HG02642 (cell line): ENCODE measurements around the gene FAM89B.

Experiments
- ATAC-seq: cut with Tn5 transposase; IDR thresholded peaks from one replicate; pipeline ENCODE4 v1.9.1; 2021; ENCODE audit warnings: mild to moderate bottlenecking; ENCODE audit not compliant: unreplicated experiment, poor library complexity

FAM89B gene

DNA sequence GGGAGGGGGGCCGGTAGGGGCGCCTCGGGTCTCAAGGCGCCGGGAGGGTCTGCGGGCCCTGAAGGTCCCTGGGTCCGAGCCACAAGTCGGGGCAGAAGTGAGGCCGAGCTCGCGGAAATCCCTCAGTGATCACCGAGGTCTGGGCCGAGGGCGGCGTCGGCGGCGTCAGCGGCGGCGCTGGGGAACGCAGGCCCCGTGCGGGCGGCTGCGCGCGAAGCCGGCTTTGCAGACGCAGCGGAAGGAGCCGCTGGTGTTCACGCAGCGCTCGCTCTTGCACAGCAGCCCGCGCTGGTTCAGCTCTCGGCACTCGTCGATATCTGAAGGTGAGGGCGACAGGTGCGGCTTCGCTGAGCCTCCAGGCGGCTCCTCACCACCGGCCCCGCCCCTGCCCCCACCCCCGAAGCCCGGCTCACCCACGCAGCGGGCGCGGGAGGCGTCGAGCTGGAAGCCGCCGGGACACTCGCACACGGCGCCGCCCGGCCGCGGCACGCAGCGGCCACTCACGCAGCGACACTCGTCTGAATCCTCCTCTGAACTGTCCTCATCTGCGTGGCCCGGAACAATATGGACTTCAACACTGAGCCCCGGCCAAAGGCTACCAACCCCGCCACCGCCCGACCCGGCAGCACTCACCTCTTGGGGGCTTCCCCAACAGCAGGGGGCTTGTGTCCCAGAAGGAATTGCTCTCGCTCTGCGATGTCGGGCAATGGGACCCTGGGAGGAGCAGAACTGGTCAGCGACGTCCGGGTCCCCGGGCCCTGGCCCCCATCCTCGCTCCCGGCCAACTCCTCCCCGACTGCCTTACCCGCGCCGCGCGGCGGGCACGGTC, 33.2 kb upstream of the FAM89B start:
- no peak for ATAC-seq

GRCh38 chr11:65539744-65540289, 32.5 kb upstream of the FAM89B start:
- peak; percentile 54 for ATAC-seq

- peak; percentile 73 for ATAC-seq
Observed at GRCh38 chr11:65540290-65541092, 31.8 kb upstream of the FAM89B start.

DNA sequence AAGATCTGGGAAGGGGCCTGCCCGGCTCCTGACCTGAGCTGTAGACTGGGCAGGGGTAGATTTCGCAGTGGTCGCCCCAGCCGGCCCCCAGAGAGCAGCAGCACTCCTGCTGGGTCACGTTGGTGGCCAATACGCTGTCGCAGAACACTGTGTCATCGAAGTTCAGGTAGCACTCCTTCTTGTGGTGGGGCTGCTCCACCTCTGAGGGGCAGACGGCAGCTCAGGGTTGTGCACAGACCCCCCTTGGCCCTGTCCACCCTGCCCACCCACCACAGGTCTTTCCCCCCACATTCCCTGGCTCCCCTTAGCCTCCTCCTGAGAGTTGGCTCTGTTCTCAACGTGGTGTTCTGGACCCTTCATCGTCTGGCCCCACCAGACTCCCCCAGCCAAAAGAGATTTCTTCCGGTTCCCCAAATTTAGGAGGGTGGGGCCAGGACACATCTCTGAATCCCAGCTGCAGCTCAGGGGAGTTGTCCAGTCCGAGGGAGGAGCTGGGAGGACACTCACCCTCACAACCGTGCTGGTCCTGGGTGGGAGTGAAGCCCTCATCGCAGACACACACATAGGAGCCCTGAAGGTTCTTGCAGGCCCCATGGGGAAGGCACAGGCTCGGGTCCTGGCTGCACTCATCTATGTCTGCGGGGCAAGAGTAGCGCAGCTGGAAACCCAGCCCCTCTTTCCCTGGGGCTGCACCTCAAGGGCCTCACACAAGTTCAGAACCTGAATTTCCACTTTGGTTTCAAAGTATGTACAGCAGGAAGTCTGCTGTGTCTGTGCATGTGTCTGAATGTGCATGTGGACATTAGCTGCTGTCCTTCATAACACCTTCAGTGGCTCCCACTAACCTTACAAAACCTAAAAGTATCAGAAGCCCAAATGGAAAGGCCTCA, 31.0 kb upstream of the FAM89B start:
- no peak for ATAC-seq

GRCh38 chr11:65542738-65543390, 29.5 kb upstream of the FAM89B start:
- no peak for ATAC-seq

- ATAC-seq: no peak
Observed at GRCh38 chr11:65545853-65546216, 26.5 kb upstream of the FAM89B start.

- peak; percentile 82 for ATAC-seq
Observed at GRCh38 chr11:65546217-65546958, 25.9 kb upstream of the FAM89B start.

GRCh38 chr11:65547446-65548125, 24.8 kb upstream of the FAM89B start:
- no peak for ATAC-seq

DNA sequence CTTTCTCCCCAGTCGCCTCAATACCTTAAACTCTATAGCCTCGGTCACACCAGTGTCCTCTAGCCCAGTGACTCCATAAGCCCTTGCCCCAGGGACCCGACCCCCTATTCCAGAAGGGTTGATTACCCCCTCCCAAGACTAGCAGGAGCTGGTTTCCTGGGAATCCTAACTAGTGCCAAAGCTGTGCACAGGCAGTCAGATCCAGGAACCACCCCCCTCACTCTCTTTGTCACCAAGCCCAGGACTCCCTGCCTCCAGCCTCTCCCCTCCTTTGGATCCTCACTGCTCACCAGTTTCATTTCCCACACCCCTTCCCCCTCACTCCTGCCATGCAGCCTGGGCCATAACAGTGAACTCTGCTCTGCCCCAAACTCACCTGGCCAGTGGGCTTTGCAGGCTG, 23.9 kb upstream of the FAM89B start:
- no peak for ATAC-seq

DNA sequence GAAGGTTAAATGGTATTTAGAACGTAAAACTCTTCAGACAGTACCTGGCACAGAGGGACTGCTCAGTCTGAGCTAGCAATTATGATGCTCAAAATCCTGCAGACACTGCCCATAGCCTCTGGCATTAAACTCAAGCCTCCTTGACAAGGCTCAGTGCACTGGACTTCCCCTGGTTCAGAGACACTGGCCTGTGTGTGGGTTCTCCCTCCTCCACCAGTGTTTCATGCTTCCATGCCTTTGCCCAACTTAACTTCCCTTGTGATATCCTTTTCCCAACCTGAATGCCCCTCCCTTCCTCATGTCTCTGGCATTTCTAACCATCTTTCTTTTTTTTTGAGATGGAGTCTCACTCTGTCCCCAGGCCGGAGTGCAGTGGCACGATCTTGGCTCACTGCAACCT, 23.2 kb upstream of the FAM89B start:
- no peak for ATAC-seq

DNA sequence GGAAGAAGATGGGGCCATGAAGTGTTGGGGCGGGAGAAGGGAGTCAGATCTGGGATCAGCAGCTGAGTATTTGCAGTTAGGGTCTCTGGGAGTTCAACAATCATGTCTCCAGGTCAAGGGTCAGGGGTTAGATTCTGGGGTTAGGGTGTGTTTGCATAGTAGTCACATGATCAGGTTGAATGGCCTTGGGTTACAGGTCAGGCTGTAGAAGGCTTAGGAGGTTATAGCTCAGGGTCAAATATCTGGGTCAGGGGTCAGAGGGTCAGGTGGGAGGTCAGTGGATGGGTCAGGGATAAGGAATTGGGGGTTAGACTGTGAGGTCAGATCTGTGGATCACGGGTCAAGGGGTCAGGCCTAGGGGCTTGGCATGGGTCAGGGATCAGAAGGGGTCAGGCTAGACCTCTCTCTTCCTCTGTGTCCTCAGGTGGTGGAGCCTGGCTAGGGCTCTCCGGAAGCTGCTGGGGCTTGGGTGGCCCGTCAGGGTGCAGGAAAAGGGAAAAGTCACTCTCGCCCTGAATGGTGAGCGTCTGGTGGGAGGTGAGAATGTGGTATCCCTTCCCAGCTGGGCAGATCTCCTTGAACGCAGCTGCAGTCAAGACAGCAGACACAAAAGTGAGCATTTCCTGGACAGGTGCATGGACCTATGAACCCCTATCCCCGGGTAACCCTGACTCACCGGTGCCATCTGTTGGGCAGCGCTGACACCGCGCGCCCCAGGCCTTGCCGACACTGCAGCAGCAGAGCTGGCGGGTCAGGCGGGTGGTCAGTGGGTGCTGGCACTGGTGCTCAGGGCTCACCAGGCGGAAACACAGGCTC, 20.6 kb upstream of the FAM89B start:
- peak; percentile 61 for ATAC-seq

- ATAC-seq: peak; percentile 23
Observed at GRCh38 chr11:65552388-65552951, 19.9 kb upstream of the FAM89B start.

GRCh38 chr11:65553301-65554001, 18.9 kb upstream of the FAM89B start:
- no peak for ATAC-seq

DNA sequence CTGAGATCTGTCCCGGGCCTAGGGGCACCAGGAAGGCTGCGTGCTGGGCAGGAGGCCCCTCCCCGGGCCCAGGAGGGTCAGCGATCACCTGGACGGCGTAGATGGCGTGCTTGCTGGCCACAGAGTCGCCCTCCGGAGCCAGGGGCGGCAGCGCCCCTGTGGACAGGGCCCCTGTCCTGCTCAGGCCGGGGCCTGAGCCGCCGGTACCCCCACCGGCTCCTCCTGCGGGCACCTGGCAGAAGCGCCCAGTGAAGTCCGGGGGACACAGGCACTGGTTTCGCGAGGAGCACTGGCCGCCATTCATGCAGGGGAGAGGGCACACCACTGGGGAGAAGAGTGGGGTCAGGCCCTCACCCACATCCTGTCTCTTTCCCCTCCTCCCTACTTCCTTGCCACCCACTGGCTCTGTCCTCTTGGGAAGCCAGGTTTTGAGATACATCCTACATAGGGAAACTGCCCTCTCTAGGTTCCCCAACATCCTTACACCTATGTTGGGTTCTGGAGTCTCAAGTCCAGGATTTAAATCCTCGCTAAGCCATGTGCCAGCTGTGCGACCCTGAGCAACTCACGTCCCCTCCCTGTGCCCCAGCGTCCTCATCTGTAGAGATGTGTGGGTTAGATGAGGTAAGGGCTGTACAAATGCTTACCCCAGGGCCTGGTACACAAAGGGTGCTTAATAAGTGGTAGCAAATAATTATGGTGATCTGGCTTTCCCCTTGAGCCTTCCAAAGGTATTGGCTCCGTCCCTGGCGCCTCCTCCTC, 18.1 kb upstream of the FAM89B start:
- no peak for ATAC-seq

- no peak for ATAC-seq
Observed at GRCh38 chr11:65554842-65555430, 17.4 kb upstream of the FAM89B start.
